Activated gamma-delta T cell treated with Interleukin-2 at 50 U/mL for 16 hours (primary cell): ENCODE measurements around the gene NHLRC1.

ENCODE experiments used
- DNase-seq: peaks from one replicate; pipeline ENCODE4 v3.0.0-alpha.2; 2020

Gene NHLRC1

GRCh38 chr6:18080544-18080943 lies 41.9 kb downstream of the NHLRC1 start:
- no peak for DNase-seq

DNA sequence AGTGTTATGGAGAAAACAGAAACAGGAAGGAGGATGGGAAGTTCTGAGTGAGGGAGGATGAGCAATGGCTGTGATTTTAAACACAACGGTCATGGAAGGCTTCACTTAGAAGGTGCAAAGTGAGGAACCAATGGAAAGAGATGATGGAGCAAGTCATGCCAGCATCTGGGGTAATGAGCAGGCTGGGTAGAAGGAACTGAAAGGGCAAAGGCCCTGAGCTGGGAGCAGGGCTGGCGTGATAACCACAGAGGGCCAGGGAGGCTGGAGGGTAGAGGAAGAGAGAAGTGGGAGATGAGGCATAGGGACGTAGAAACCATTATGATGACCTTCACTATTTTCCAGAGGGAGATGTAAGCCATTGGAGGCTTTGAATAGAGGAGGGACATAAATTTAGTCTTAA lies 43.6 kb downstream of the NHLRC1 start:
- DNase-seq: no peak

DNA sequence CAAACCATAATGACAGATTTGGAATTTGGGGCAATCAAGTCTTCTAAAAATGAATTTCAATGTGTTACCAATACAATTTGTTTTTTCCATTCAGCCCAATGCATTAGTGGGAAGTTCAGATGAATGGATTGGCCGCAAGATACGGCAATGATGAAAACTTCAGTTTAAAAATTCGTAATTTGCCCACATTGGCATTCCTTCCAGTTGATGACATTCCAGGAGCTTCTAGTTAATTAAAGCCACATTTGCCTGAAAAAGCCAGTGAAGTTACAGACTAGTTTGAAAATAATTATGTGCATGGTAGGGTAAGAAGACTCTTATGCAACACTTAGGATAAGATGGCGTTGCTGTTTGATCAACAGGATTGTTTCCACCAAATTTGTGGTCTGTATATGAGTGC lies 46.2 kb downstream of the NHLRC1 start:
- DNase-seq: no peak

DNA sequence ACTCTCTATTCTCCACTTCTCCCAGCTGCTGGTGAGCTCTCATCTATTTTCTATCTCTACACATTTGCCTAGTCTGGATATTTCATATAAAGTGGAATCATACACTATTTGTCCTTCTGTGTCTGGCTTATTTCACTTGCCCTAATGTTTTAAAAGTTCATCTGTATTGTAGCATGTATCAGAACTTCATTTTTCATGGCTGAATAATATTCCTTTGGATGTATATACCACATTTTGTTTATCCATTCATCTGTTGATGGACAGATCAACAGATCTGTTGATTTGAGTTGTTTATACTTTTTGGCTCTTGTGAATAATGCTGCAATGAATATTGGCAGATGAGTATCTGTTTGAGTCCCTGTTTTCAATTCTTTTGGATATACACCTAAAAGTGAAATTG lies 49.6 kb downstream of the NHLRC1 start:
- no peak for DNase-seq

- DNase-seq: no peak
Observed at GRCh38 chr6:18070486-18070885, 52.0 kb downstream of the NHLRC1 start.
